ENCODE data around the gene KRT32.
"Not testable (repeated sequence)": the region's sequence is repeated elsewhere in the genome, so short reads cannot be mapped to it uniquely, and the experiment has no call there.

- TF ChIP-seq CTCF (IDR thresholded peaks at IDR 0.05; ENCODE audit: low read depth, low read length, poor library complexity, severe bottlenecking); EZH2phosphoT487 (IDR thresholded peaks at IDR 0.05; ENCODE audit: borderline replicate concordance, low read length): not testable (repeated sequence)
These were observed 44.6 kb downstream of the KRT32 start for GRCh38 chr17:41422586-41422985.
